Testis (tissue), 3 donors: Measurements from ENCODE around the gene SOST. TPM values are rescaled to one million over a fixed set of nuclear protein-coding genes. Genes with fewer than 3 reads are reported as not detected.

ENCODE experiments used
- DNase-seq: peaks from one replicate; pipeline ENCODE4 v3.0.0-alpha.2; 2019
- H3K27ac ChIP-seq, 2 donors: fragments of 200-600 bp; sonication (generic); one replicate each; pipeline ENCODE4 v1.5.1; 2019
- H3K27me3 ChIP-seq: fragments of 200-600 bp; sonication (generic); one replicate; pipeline ENCODE4 v1.5.1; 2019
- H3K36me3 ChIP-seq: fragments of 200-600 bp; sonication (generic); one replicate; pipeline ENCODE4 v1.5.1; 2017; ENCODE audit warnings: low read depth; ENCODE audit errors: missing control alignments
- H3K4me1 ChIP-seq: fragments of 200-600 bp; sonication (generic); one replicate; pipeline ENCODE4 v1.5.1; 2019
- H3K4me3 ChIP-seq, 2 donors: fragments of 200-600 bp; sonication (generic); one replicate each; pipeline ENCODE4 v1.5.1; 2017 to 2019
- H3K9me3 ChIP-seq: fragments of 200-600 bp; sonication (generic); one replicate; pipeline ENCODE4 v1.5.1; 2017
- POLR2A ChIP-seq: fragments of 450-650 bp; IDR thresholded peaks from one replicate; pipeline ENCODE4 v1.6.1; 2017; ENCODE audit warnings: antibody characterized with exemption, mild to moderate bottlenecking, moderate library complexity
- WGBS, 2 donors: methylation state at CpG; one replicate each; pipeline ENCODE4 v1.1.5; 2018; 5-methylcytosine and 5-hydroxymethylcytosine counted together
- intact Hi-C: fragments of 100-400 bp; cut with DNase I; formaldehyde crosslinking; loops from one replicate; pipeline ENCODE4 v1.15.1; 2023; ENCODE audit warnings: low total_unique reads
- polyA plus RNA-seq: library from polyadenylated mRNA; stranded (reverse); fragments of 350-450 nt; fragmentation: Illumina TruSeq; extraction: RNeasy Lipid Tissue Mini Kit (QIAGEN cat#74804); gene quantifications from one replicate; pipeline ENCODE4 v1.2.3, GENCODE V29; 2014; ENCODE audit warnings: low read depth, low replicate concordance; ENCODE audit not compliant: insufficient read depth
- total RNA-seq, 2 donors: library from RNA; depleted of rRNA; stranded (reverse); fragments of >200 nt; gene quantifications; one replicate each; pipeline ENCODE4 v1.2.3, GENCODE V29; 2016
- TF ChIP-seq, protein P1 (sequence below), 3 experiments: fragments of 450-650 bp in 2 of 3; fragments of 200-600 bp in 1 of 3; sonication (generic) in 1 of 3; IDR thresholded peaks; one replicate each; pipeline ENCODE4 v1.5.1; 2016 to 2019; ENCODE audit warnings: antibody characterized with exemption in 3 of 3, mild to moderate bottlenecking in 2 of 3, moderate library complexity in 1 of 3

Gene SOST
- total and polyA plus RNA-seq, 3 donors from 2014 or later, result 0.24 TPM; not detected in 2

DNA sequence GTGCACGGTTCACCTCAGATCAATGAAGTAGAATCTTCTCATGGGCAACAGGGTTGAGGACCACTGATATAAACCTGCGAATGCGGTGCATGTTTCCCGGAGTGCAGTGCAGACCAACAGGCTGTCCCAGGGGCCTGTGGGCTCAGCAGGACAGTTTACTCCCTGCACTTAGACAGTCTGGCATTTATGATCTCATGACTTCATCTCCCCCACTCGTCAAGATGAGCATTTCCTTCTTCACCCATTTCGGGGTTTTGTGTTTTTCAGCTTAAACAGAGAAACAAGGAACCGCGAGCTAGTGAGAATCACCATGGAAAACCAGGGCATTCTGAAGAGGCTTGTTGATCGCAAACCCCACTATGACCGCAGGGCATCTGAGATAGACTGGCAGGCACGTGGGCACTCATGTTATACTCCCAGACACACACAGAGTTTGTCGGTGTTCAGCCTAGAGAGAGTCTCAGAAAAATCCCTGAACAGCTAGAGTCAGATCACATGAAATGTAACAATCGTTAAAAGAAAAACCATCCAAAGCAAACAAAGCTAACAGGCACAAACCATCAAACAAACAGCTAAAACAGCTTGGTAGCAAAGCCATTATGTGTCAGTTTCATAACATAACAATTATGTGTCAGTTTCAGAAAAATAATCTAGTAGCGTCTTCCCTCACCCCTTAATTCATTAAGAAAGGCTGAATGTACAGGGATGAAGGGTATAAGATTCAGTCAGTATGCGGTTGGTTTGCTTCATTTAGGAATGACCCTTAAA lies 24.5 kb upstream of the SOST start:
- DNase-seq, result no peak
- WGBS, 2 donors, result 81 to 89% methylated on average over 15 of the region's 15 CpGs
- Histone ChIP-seq H3K36me3 (no peaks in the 10 kb centered on the region), H3K27me3 (no peaks in the 10 kb centered on the region), H3K4me1 (peaks cover 13% of the 10 kb centered on the region), H3K9me3 (no peaks in the 10 kb centered on the region), H3K4me3 (no peak overlapping the region), H3K27ac (no peak overlapping the region)
- TF ChIP-seq POLR2A, result no peak
- TF ChIP-seq, protein P1, sequence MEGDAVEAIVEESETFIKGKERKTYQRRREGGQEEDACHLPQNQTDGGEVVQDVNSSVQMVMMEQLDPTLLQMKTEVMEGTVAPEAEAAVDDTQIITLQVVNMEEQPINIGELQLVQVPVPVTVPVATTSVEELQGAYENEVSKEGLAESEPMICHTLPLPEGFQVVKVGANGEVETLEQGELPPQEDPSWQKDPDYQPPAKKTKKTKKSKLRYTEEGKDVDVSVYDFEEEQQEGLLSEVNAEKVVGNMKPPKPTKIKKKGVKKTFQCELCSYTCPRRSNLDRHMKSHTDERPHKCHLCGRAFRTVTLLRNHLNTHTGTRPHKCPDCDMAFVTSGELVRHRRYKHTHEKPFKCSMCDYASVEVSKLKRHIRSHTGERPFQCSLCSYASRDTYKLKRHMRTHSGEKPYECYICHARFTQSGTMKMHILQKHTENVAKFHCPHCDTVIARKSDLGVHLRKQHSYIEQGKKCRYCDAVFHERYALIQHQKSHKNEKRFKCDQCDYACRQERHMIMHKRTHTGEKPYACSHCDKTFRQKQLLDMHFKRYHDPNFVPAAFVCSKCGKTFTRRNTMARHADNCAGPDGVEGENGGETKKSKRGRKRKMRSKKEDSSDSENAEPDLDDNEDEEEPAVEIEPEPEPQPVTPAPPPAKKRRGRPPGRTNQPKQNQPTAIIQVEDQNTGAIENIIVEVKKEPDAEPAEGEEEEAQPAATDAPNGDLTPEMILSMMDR (IDR thresholded peaks at IDR 0.05), result no peak
- intact Hi-C loops, result no loop called here

DNA sequence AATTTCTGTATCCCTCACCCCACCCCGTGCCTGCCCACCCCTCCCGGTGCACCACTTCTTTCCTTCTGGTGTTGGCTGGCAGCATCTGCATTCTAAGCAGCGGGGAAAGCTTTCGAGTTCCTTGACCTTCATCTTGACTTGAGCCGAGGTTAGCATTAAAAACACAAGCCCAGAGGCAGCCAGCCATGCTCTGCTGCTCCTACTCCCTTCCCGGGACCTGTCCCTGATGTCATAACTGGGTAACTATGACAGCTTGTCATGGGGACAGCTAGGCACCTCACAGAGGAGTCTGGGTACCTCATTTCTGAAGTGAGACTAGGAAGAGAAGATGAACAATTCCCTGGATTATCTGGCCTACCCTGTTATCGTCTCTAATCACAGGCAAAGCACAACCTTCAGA lies 21.5 kb upstream of the SOST start, which contains the start of gene CFAP97D1:
Gene CFAP97D1, plus strand, starts transcription at position 301 of the 400 bp plus-strand sequence. Its CDS starts 28 bp downstream, at position 329.
- intact Hi-C loops, result no loop called here
- no peaks in the 10 kb centered on the region for H3K36me3 ChIP-seq

DNA sequence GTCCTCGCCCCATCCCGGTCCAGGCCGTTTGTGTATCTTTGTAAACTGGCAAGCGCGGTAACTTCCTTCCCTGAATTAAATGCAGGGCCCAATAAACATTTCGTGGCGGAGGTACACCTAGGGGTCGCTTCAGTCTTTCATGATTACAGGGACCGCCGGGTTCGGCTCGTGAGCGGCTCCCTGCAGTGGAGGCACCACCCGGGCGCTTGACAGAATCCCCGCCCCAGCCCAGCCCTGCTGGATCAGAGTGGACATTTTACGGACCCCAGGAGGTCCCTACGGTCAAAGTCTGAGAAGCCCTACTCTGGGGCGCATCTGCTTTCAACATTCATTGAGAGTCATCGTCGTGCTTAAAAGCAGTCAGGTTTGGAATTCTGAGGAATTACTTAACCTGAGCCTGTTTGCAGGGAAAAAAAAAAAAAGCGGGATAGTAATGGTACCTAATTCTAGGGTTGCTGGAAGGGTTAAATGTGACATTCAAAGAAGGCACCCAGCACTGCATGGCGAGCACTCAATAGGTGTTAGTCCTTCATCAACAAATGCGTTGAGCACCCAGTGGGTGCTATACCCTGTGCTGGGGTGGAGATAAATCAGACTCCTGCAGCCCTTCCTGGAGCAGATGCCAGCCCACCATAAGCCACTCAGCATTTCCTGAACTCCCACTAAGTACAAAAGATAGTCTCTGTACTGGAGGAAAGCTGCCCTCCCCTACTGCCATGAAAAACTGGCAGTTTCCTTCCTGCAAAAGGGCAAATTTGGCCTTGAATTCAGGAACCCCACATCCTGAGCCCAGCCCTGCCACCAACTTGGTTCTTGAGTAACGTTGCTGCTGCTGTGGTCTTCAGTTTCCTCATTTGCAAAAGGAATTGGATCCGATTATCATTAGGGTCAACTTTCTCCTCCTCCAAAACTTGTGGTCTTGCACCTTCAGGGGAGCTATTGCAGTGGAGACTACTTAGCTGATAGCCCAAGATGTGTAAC lies 20.8 kb upstream of the SOST start:
- no peaks in the 10 kb centered on the region for H3K27me3 ChIP-seq
- WGBS, 2 donors, result 7 to 9% methylated on average over 20 to 26 of the region's 26 CpGs
- intact Hi-C loops, result no loop called here

More for the DNA sequence above, 21.5 kb upstream of the SOST start, which contains the start of gene CFAP97D1:
- Histone ChIP-seq H3K4me1 (peaks cover 21% of the 10 kb centered on the region), H3K27me3 (no peaks in the 10 kb centered on the region), H3K27ac (peak within 1 kb of the TSS; percentile 74 to 100), H3K9me3 (no peaks in the 10 kb centered on the region), H3K4me3 (peak within 1 kb of the TSS; percentile 91 to 97)
- TF ChIP-seq, protein P1 (IDR thresholded peaks at IDR 0.05), result no peak
- no peak for TF ChIP-seq POLR2A
- no peak for DNase-seq
- 37 to 40% methylated on average over 7 of the region's 7 CpGs for WGBS, 2 donors

GRCh38 chr17:43778337-43779144 lies 19.9 kb upstream of the SOST start, which contains the start of gene DUSP3:
Gene DUSP3, minus strand, starts transcription at chr17:43778977. Its CDS starts 53 bp downstream, at chr17:43778924.
- peaks cover 21% of the 10 kb centered on the region for H3K4me1 ChIP-seq
- intact Hi-C loops, result no loop called here

More for the DNA sequence above, 20.8 kb upstream of the SOST start:
- peak overlapping the region; percentile 91 to 97 for H3K4me3 ChIP-seq
- no peaks in the 10 kb centered on the region for H3K9me3 ChIP-seq
- peaks cover 21% of the 10 kb centered on the region for H3K4me1 ChIP-seq
- DNase-seq, result no peak
- H3K27ac ChIP-seq, result peak overlapping the region; percentile 74 to 100
- TF ChIP-seq, protein P1 (IDR thresholded peaks at IDR 0.05), result no peak
- no peak for TF ChIP-seq POLR2A
- H3K36me3 ChIP-seq, result no peaks in the 10 kb centered on the region

More at GRCh38 chr17:43778337-43779144, 19.9 kb upstream of the SOST start, which contains the start of gene DUSP3:
- H3K27me3 ChIP-seq, result no peaks in the 10 kb centered on the region
- WGBS, 2 donors, result 1% methylated on average over 26 to 63 of the region's 100 CpGs
- no peaks in the 10 kb centered on the region for H3K36me3 ChIP-seq
- DNase-seq, result peak; percentile 97
- no peaks in the 10 kb centered on the region for H3K9me3 ChIP-seq
- peak within 1 kb of the TSS; percentile 91 to 97 for H3K4me3 ChIP-seq
- peak; percentile 18 for TF ChIP-seq POLR2A
- TF ChIP-seq, protein P1 (IDR thresholded peaks at IDR 0.05), result no peak
- H3K27ac ChIP-seq, result peak within 1 kb of the TSS; percentile 99 to 100
